ENCODE data around the gene TMC7. TPM values are rescaled to one million over a fixed set of nuclear protein-coding genes. Genes with fewer than 3 reads are reported as not detected.

Gene TMC7
- polyA plus RNA-seq, 1 of the 3 experiments (the other 2 are of a cell fraction) = 0.66 TPM

- TF ChIP-seq FOXM1 (IDR thresholded peaks at IDR 0.05; ENCODE audit: low read depth) (no peak), TEAD4 (IDR thresholded peaks at IDR 0.05; ENCODE audit: borderline replicate concordance, insufficient read depth) (no peak), NFIC (IDR thresholded peaks at IDR 0.05; ENCODE audit: borderline replicate concordance) (no peak), GABPA (IDR thresholded peaks at IDR 0.05; ENCODE audit: low read depth) (peak; percentile 76), FOXJ3 (CRISPR knock-in tag; IDR thresholded peaks at IDR 0.05) (no peak; the same call in 1 of the 2 replicates), RCOR1 (IDR thresholded peaks at IDR 0.05; ENCODE audit: low read length) (no peak), ELF1 (IDR thresholded peaks at IDR 0.05) (peak; percentile 75), MAX (IDR thresholded peaks at IDR 0.05; ENCODE audit: low read depth) (peak; percentile 65), POLR2AphosphoS5 (IDR thresholded peaks at IDR 0.05; ENCODE audit: low read depth, low read length) (no peak; the same call in 1 of the 2 replicates), TAF1 (IDR thresholded peaks at IDR 0.05; ENCODE audit: borderline replicate concordance, low read depth, low read length) (peak; percentile 41; the same call in 1 of the 2 replicates), RXRA (IDR thresholded peaks at IDR 0.05; ENCODE audit: borderline replicate concordance, low read depth) (no peak)
- TF ChIP-seq, protein P1, sequence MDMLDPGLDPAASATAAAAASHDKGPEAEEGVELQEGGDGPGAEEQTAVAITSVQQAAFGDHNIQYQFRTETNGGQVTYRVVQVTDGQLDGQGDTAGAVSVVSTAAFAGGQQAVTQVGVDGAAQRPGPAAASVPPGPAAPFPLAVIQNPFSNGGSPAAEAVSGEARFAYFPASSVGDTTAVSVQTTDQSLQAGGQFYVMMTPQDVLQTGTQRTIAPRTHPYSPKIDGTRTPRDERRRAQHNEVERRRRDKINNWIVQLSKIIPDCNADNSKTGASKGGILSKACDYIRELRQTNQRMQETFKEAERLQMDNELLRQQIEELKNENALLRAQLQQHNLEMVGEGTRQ (IDR thresholded peaks at IDR 0.05; ENCODE audit: borderline replicate concordance, low read depth, low read length) = peak; percentile 43; the same call in 1 of the 2 replicates
These were observed 83.9 kb downstream of the TMC7 start, which contains the start of gene COQ7 (continued) for GRCh38 chr16:19067349-19068236.

DNA sequence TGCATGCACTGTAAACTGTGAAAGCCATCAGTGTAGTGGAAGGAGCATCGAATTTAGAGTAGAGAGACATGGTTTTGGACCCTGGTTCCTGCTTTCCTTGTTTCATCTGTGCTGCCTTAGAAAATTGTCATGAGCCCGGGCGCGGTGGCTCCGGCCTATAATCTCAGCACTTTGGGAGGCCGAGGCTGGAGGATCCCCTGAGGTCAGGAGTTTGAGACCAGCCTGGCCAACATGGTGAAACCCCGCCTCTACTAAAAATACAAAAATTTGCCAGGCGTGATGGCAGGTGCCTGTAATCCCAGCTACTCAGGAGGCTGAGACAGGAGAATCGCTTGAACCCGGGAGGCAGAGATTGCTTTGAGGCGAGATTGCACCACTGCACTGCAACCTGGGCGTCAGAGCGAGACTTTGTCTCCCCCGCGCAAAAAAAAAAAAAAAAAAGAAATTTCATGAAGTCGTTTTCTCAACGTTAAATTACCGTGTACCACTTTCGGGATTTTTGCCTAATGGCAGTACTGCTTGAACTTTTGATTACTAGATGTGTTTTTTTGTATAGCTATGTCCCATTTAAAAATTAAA is 84.6 kb downstream of the TMC7 start:
- Histone ChIP-seq H3K27me3 (ENCODE audit: insufficient read depth) (no peaks in the 10 kb centered on the region), H3K9ac (peak overlapping the region; percentile 97), H3K36me3 (replicated peaks in 1 of 2; ENCODE audit: control insufficient read depth in 1 of 2, insufficient read depth in 2 of 2, low read length in 1 of 2) (no peaks in the 10 kb centered on the region), H3K79me2 (ENCODE audit: insufficient read depth) (peaks cover 13% of the 10 kb centered on the region), H3K9me2 (no peaks in the 10 kb centered on the region), H3K27ac (ENCODE audit: low read depth in 2 of 2, low read length in 1 of 2) (peak overlapping the region; percentile 92 to 99), H3K4me2 (peak overlapping the region; percentile 76), H3K4me3 (ENCODE audit: low read depth in 2 of 2, low read length in 1 of 2) (peak overlapping the region; percentile 74 to 94), H2AFZ (ENCODE audit: low read depth) (peak overlapping the region; percentile 99), H3K9me3 (no peaks in the 10 kb centered on the region), H3F3A (replicated peaks; ENCODE audit: insufficient read depth) (no peaks in the 10 kb centered on the region), H4K20me1 (ENCODE audit: insufficient read depth) (no peaks in the 10 kb centered on the region), H3K4me1 (ENCODE audit: control insufficient read depth in 1 of 2, insufficient read depth in 2 of 2, low read depth in 1 of 2, low read length in 1 of 2) (no peaks in the 10 kb centered on the region; a peak in 1 of 4 replicates)
- TF ChIP-seq JUND (IDR thresholded peaks at IDR 0.05) (no peak), RCOR1 (IDR thresholded peaks at IDR 0.05; ENCODE audit: low read length) (no peak), TAF1 (IDR thresholded peaks at IDR 0.05; ENCODE audit: borderline replicate concordance, low read depth, low read length) (no peak), EP300 (IDR thresholded peaks at IDR 0.05; ENCODE audit: borderline replicate concordance in 1 of 2, low read depth in 1 of 2, low read length in 1 of 2) (no peak), NRF1 (IDR thresholded peaks at IDR 0.05; ENCODE audit: low read depth, low read length) (no peak), MXI1 (IDR thresholded peaks at IDR 0.05; ENCODE audit: low read depth, low read length) (no peak), YY1 (IDR thresholded peaks at IDR 0.05; ENCODE audit: low read depth) (no peak), PBX3 (IDR thresholded peaks at IDR 0.05) (no peak), FOSL2 (IDR thresholded peaks at IDR 0.05; ENCODE audit: borderline replicate concordance, low read depth) (no peak), TEAD4 (IDR thresholded peaks at IDR 0.05; ENCODE audit: borderline replicate concordance, insufficient read depth) (no peak), RAD21 (IDR thresholded peaks at IDR 0.05; ENCODE audit: low read length) (no peak), FOXJ3 (CRISPR knock-in tag; IDR thresholded peaks at IDR 0.05) (no peak), USF1 (IDR thresholded peaks at IDR 0.05; ENCODE audit: borderline replicate concordance, low read depth) (no peak), GABPA (IDR thresholded peaks at IDR 0.05; ENCODE audit: low read depth) (no peak)
- TF ChIP-seq, protein P2, sequence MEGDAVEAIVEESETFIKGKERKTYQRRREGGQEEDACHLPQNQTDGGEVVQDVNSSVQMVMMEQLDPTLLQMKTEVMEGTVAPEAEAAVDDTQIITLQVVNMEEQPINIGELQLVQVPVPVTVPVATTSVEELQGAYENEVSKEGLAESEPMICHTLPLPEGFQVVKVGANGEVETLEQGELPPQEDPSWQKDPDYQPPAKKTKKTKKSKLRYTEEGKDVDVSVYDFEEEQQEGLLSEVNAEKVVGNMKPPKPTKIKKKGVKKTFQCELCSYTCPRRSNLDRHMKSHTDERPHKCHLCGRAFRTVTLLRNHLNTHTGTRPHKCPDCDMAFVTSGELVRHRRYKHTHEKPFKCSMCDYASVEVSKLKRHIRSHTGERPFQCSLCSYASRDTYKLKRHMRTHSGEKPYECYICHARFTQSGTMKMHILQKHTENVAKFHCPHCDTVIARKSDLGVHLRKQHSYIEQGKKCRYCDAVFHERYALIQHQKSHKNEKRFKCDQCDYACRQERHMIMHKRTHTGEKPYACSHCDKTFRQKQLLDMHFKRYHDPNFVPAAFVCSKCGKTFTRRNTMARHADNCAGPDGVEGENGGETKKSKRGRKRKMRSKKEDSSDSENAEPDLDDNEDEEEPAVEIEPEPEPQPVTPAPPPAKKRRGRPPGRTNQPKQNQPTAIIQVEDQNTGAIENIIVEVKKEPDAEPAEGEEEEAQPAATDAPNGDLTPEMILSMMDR (IDR thresholded peaks at IDR 0.05) = no peak
- 15% methylated on average over 16 of the region's 19 CpGs for WGBS (ENCODE audit: low lambda C conversion rate)
- no peak for DNase-seq
- ChIA-PET POLR2A (interaction anchor here (0.7 kb wide), 1 partner anchor 41 kb away, joined by 3 read pairs; no protein-coding TSS in a partner anchor), CTCF (interaction anchor here (1.2 to 4.3 kb wide), 4 partner anchors 18 to 435 kb away, joined by 3 to 16 read pairs (median 6); partner anchors contain the start of gene TMC7)

Data from SK-N-SH (cell line).